Neuronal stem cell (in vitro differentiated cells): Measurements from ENCODE around the gene DLL4.

Experiments
- DNase-seq: peaks from one replicate; pipeline ENCODE4 v3.0.0-alpha.2; 2013; ENCODE audit warnings: low spot score
- H2AFZ ChIP-seq: one replicate; pipeline ENCODE4 v1.6.1; 2013; ENCODE audit warnings: mild to moderate bottlenecking, low read length, inconsistent platforms
- H2AK5ac ChIP-seq: 2 replicates; pipeline ENCODE4 v1.6.1; 2013; ENCODE audit warnings: low read depth, mild to moderate bottlenecking, inconsistent platforms, low read length, moderate library complexity, mixed read lengths
- H2BK120ac ChIP-seq: 2 replicates; pipeline ENCODE4 v1.6.1; 2013; ENCODE audit warnings: low read depth, mild to moderate bottlenecking, inconsistent platforms, low read length, moderate library complexity, mixed read lengths
- H2BK12ac ChIP-seq: one replicate; pipeline ENCODE4 v1.6.1; 2013; ENCODE audit warnings: low read length, inconsistent platforms
- H2BK15ac ChIP-seq: 2 replicates; pipeline ENCODE4 v1.6.1; 2013; ENCODE audit warnings: mild to moderate bottlenecking, low read length, inconsistent platforms, mixed read lengths
- H2BK5ac ChIP-seq: one replicate; pipeline ENCODE4 v1.6.1; 2013; ENCODE audit warnings: inconsistent platforms, mild to moderate bottlenecking, low read length, moderate library complexity
- H3K14ac ChIP-seq: one replicate; pipeline ENCODE4 v1.6.1; 2013; ENCODE audit warnings: low read length, inconsistent platforms
- H3K18ac ChIP-seq: 2 replicates; pipeline ENCODE4 v1.6.1; 2013; ENCODE audit warnings: low read length, inconsistent platforms
- H3K23ac ChIP-seq: 2 replicates; pipeline ENCODE4 v1.6.1; 2013; ENCODE audit warnings: low read depth, mild to moderate bottlenecking, mixed read lengths, low read length, inconsistent platforms; ENCODE audit not compliant: poor library complexity
- H3K27ac ChIP-seq: replicated peaks from 3 replicates; pipeline ENCODE4 v1.5.1; 2013; ENCODE audit warnings: low read length, inconsistent platforms
- H3K27me3 ChIP-seq, 3 experiments: 2 replicates each; pipeline ENCODE4 v1.6.1; 2013; ENCODE audit warnings: low read length in 3 of 3, mild to moderate bottlenecking in 2 of 3, inconsistent platforms in 1 of 3, low read depth in 1 of 3, mixed read lengths in 1 of 3, moderate library complexity in 1 of 3; ENCODE audit not compliant: control insufficient read depth in 3 of 3, insufficient read depth in 3 of 3
- H3K36me3 ChIP-seq, 2 donors: replicated peaks in 1 of 2; 2 replicates each; pipeline ENCODE4 v1.6.1; 2013; ENCODE audit warnings: low read length in 2 of 2; ENCODE audit not compliant: control insufficient read depth in 2 of 2, insufficient read depth in 2 of 2
- H3K4ac ChIP-seq: 2 replicates; pipeline ENCODE4 v1.6.1; 2013; ENCODE audit warnings: inconsistent platforms, mild to moderate bottlenecking, low read length, moderate library complexity
- H3K4me1 ChIP-seq, 2 donors: 1 replicate in 1 of 2; 2 replicates in 1 of 2; pipeline ENCODE4 v1.6.1; 2013; ENCODE audit warnings: low read length in 2 of 2, low read depth in 1 of 2; ENCODE audit not compliant: control insufficient read depth in 2 of 2, insufficient read depth in 1 of 2
- H3K4me2 ChIP-seq: one replicate; pipeline ENCODE4 v1.6.1; 2013; ENCODE audit warnings: mild to moderate bottlenecking, low read length, inconsistent platforms; ENCODE audit not compliant: insufficient read depth, poor library complexity, severe bottlenecking
- H3K4me3 ChIP-seq, 2 donors: 2 replicates each; pipeline ENCODE4 v1.5.1; 2013; ENCODE audit warnings: low read length in 2 of 2, mild to moderate bottlenecking in 2 of 2, inconsistent platforms in 1 of 2, moderate library complexity in 1 of 2
- H3K79me1 ChIP-seq: one replicate; pipeline ENCODE4 v1.6.1; 2013; ENCODE audit warnings: low read depth, mild to moderate bottlenecking, inconsistent platforms, low read length, moderate library complexity
- H3K9ac ChIP-seq: one replicate; pipeline ENCODE4 v1.6.1; 2013; ENCODE audit warnings: mild to moderate bottlenecking, low read depth, low read length, inconsistent platforms; ENCODE audit not compliant: poor library complexity
- H3K9me3 ChIP-seq, 2 donors: replicated peaks in 1 of 2; 2 replicates each; pipeline versions ENCODE3 to v1.6.1; 2013; ENCODE audit warnings: low read length in 2 of 2, mild to moderate bottlenecking in 2 of 2, inconsistent platforms in 1 of 2, low read depth in 1 of 2, mixed read lengths in 1 of 2, moderate library complexity in 1 of 2; ENCODE audit not compliant: control insufficient read depth in 2 of 2, insufficient read depth in 1 of 2
- H4K8ac ChIP-seq: one replicate; pipeline ENCODE4 v1.6.1; 2013; ENCODE audit warnings: low read depth, mild to moderate bottlenecking, inconsistent platforms, low read length, moderate library complexity
- H4K91ac ChIP-seq: one replicate; pipeline ENCODE4 v1.6.1; 2013; ENCODE audit warnings: low read length, low read depth, mild to moderate bottlenecking, inconsistent platforms; ENCODE audit not compliant: poor library complexity
- WGBS, 2 donors: extraction: QIAGEN DNeasy Blood & Tissue Kit; methylation state at CpG; one replicate each; pipeline ENCODE4 v1.1.7; 2013; ENCODE audit warnings: missing lambda C conversion rate in 2 of 2, mixed read lengths in 1 of 2; ENCODE audit not compliant: insufficient read length in 2 of 2, insufficient replicate concordance in 1 of 2; ENCODE audit errors: extremely low coverage in 2 of 2; 5-methylcytosine and 5-hydroxymethylcytosine counted together

The DLL4 gene

GRCh38 chr15:40915116-40915661 lies 14.0 kb upstream of the DLL4 start:
- no CpG with 5 or more reads among the region's 12 CpGs for WGBS, 2 donors
- H3K9ac ChIP-seq, result no peak overlapping the region
- no peak overlapping the region for H2BK5ac ChIP-seq
- no peak overlapping the region for H3K23ac ChIP-seq
- no peak overlapping the region for H4K91ac ChIP-seq
- peak overlapping the region; percentile 25 for H2AFZ ChIP-seq
- peaks cover 0 to 3% of the 10 kb centered on the region in 2 donors for H3K9me3 ChIP-seq
- no peak overlapping the region for H2BK120ac ChIP-seq
- no peak overlapping the region for H3K4me2 ChIP-seq
- H3K14ac ChIP-seq, result no peak overlapping the region
- no peak for DNase-seq
- H3K79me1 ChIP-seq, result peaks cover 4% of the 10 kb centered on the region
- no peak overlapping the region for H3K4ac ChIP-seq
- H3K27me3 ChIP-seq, result peaks cover 0 to 46% (median 3%) of the 10 kb centered on the region in 3 experiments
- no peak overlapping the region for H2BK15ac ChIP-seq
- H2AK5ac ChIP-seq, result peak overlapping the region; percentile 30
- no peak overlapping the region for H3K4me3 ChIP-seq
- H3K18ac ChIP-seq, result no peak overlapping the region
- no peak overlapping the region for H3K27ac ChIP-seq
- H3K4me1 ChIP-seq, result peaks cover 23 to 32% of the 10 kb centered on the region in 2 donors
- H4K8ac ChIP-seq, result no peak overlapping the region
- no peak overlapping the region for H2BK12ac ChIP-seq
- H3K36me3 ChIP-seq, result peaks cover 0 to 2% of the 10 kb centered on the region in 2 donors

GRCh38 chr15:40915679-40916078 lies 13.5 kb upstream of the DLL4 start:
- H4K8ac ChIP-seq, result no peak overlapping the region

GRCh38 chr15:40917585-40917984 lies 11.6 kb upstream of the DLL4 start:
- H4K91ac ChIP-seq, result no peak overlapping the region
- DNase-seq, result no peak
- H3K4ac ChIP-seq, result peak overlapping the region; percentile 54
- no peak overlapping the region for H3K14ac ChIP-seq
- H2AFZ ChIP-seq, result no peak overlapping the region
- no peak overlapping the region for H3K18ac ChIP-seq
- no peak overlapping the region for H3K9ac ChIP-seq
- H2BK120ac ChIP-seq, result no peak overlapping the region
- peaks cover 0 to 64% (median 7%) of the 10 kb centered on the region in 3 experiments for H3K27me3 ChIP-seq
- H3K4me2 ChIP-seq, result no peak overlapping the region
- H3K9me3 ChIP-seq, result peaks cover 0 to 3% of the 10 kb centered on the region in 2 donors
- H2AK5ac ChIP-seq, result peak overlapping the region; percentile 91
- H3K4me1 ChIP-seq, result peaks cover 8 to 25% of the 10 kb centered on the region in 2 donors
- no peak overlapping the region for H3K27ac ChIP-seq
- H2BK15ac ChIP-seq, result no peak overlapping the region
- H2BK12ac ChIP-seq, result peak overlapping the region; percentile 51
- no peak overlapping the region for H3K23ac ChIP-seq
- H3K79me1 ChIP-seq, result peaks cover 4% of the 10 kb centered on the region
- H4K8ac ChIP-seq, result no peak overlapping the region
- H3K36me3 ChIP-seq, result peaks cover 0 to 2% of the 10 kb centered on the region in 2 donors
- no CpG with 5 or more reads among the region's 11 CpGs for WGBS, 2 donors
- H3K4me3 ChIP-seq, result no peak overlapping the region
- peak overlapping the region; percentile 41 for H2BK5ac ChIP-seq

More at GRCh38 chr15:40915679-40916078, 13.5 kb upstream of the DLL4 start:
- H3K4ac ChIP-seq, result no peak overlapping the region
- H2BK15ac ChIP-seq, result peak overlapping the region; percentile 98
- no peak overlapping the region for H2BK120ac ChIP-seq
- peak overlapping the region; percentile 36 for H3K9ac ChIP-seq
- peak overlapping the region; percentile 81 for H3K18ac ChIP-seq
- peaks cover 18 to 32% of the 10 kb centered on the region in 2 donors for H3K4me1 ChIP-seq
- H2AFZ ChIP-seq, result peak overlapping the region; percentile 25
- no CpG with 5 or more reads among the region's 6 CpGs for WGBS, 2 donors
- H3K79me1 ChIP-seq, result peaks cover 4% of the 10 kb centered on the region
- H3K27me3 ChIP-seq, result peaks cover 0 to 48% (median 3%) of the 10 kb centered on the region in 3 experiments
- DNase-seq, result no peak
- no peak overlapping the region for H4K91ac ChIP-seq
- H3K23ac ChIP-seq, result no peak overlapping the region
- H3K36me3 ChIP-seq, result peaks cover 0 to 2% of the 10 kb centered on the region in 2 donors
- no peak overlapping the region for H3K4me3 ChIP-seq
- H3K27ac ChIP-seq, result no peak overlapping the region
- no peak overlapping the region for H3K14ac ChIP-seq
- H2BK5ac ChIP-seq, result peak overlapping the region; percentile 55
- H3K9me3 ChIP-seq, result peaks cover 0 to 3% of the 10 kb centered on the region in 2 donors
- H2AK5ac ChIP-seq, result peak overlapping the region; percentile 30
- H3K4me2 ChIP-seq, result no peak overlapping the region
- no peak overlapping the region for H2BK12ac ChIP-seq

GRCh38 chr15:40918146-40918798 lies 10.9 kb upstream of the DLL4 start:
- Histone ChIP-seq H2AFZ (peak overlapping the region; percentile 55), H4K8ac (no peak overlapping the region), H4K91ac (no peak overlapping the region), H3K4ac (no peak overlapping the region), H2AK5ac (peak overlapping the region; percentile 98), H3K27me3 (peaks cover 0 to 71% (median 14%) of the 10 kb centered on the region in 3 experiments), H2BK5ac (peak overlapping the region; percentile 41), H3K4me3 (no peak overlapping the region), H2BK120ac (peak overlapping the region; percentile 99), H3K4me2 (no peak overlapping the region), H3K18ac (peak overlapping the region; percentile 81), H3K36me3 (peaks cover 0 to 2% of the 10 kb centered on the region in 2 donors), H3K9me3 (peaks cover 0 to 3% of the 10 kb centered on the region in 2 donors), H3K4me1 (peaks cover 8 to 25% of the 10 kb centered on the region in 2 donors), H3K27ac (no peak overlapping the region), H3K79me1 (peaks cover 4% of the 10 kb centered on the region), H2BK15ac (peak overlapping the region; percentile 99), H2BK12ac (peak overlapping the region; percentile 82), H3K9ac (peak overlapping the region; percentile 64), H3K14ac (no peak overlapping the region), H3K23ac (peak overlapping the region; percentile 90)
- no peak for DNase-seq
- WGBS, 2 donors, result no CpG with 5 or more reads among the region's 15 CpGs
